Uterus (tissue), 4 donors: ENCODE results near the gene MARK2. TPM values are rescaled to one million over a fixed set of nuclear protein-coding genes. Genes with fewer than 3 reads are reported as not detected.

Experiments
- DNase-seq, 2 donors: peaks; one replicate each; pipeline ENCODE4 v3.0.0-alpha.2; 2019 to 2020
- H3K27ac ChIP-seq, 2 donors: fragments of 200-600 bp; sonication (generic); 1 replicate in 1 of 2; 2 replicates in 1 of 2; pipeline ENCODE4 v1.5.1; 2016 to 2018
- H3K27me3 ChIP-seq, 2 donors: fragments of 200-600 bp; sonication (generic); one replicate each; pipeline ENCODE4 v1.5.1; 2018 to 2019; ENCODE audit warnings: control low read depth in 1 of 2
- H3K36me3 ChIP-seq, 2 donors: fragments of 200-600 bp; sonication (generic); one replicate each; pipeline ENCODE4 v1.5.1; 2019; ENCODE audit warnings: control low read depth in 1 of 2
- H3K4me1 ChIP-seq, 2 donors: fragments of 200-600 bp; sonication (generic); one replicate each; pipeline ENCODE4 v1.5.1; 2018 to 2019; ENCODE audit warnings: control low read depth in 1 of 2
- H3K4me3 ChIP-seq, 2 donors: fragments of 200-600 bp; sonication (generic); 1 replicate in 1 of 2; 2 replicates in 1 of 2; pipeline ENCODE4 v1.5.1; 2018 to 2019; ENCODE audit warnings: mild to moderate bottlenecking in 1 of 2
- H3K9me3 ChIP-seq, 2 donors: fragments of 200-600 bp; sonication (generic); one replicate each; pipeline ENCODE4 v1.5.1; 2019; ENCODE audit warnings: control low read depth in 1 of 2
- CTCF ChIP-seq, 4 experiments: fragments of 200-600 bp in 2 of 4; fragments of 450-650 bp in 2 of 4; sonication (generic) in 2 of 4; IDR thresholded peaks; one replicate each; pipeline ENCODE4 v1.5.1; 2016 to 2019; ENCODE audit warnings: antibody characterized with exemption in 4 of 4, mild to moderate bottlenecking in 2 of 4, moderate library complexity in 1 of 4
- POLR2A ChIP-seq, 2 donors: fragments of 450-650 bp; IDR thresholded peaks; one replicate each; pipeline ENCODE4 v1.6.1; 2016; ENCODE audit warnings: antibody characterized with exemption in 2 of 2, mild to moderate bottlenecking in 1 of 2, moderate library complexity in 1 of 2
- intact Hi-C: fragments of 100-400 bp; cut with DNase I; formaldehyde crosslinking; loops from one replicate; pipeline ENCODE4 v1.15.1; 2023; ENCODE audit warnings: low total_unique reads
- total RNA-seq, 4 donors: library from RNA; depleted of rRNA in 3 of 4; stranded (reverse); fragments of >200 nt in 3 of 4; gene quantifications; one replicate each; pipeline versions ENCODE4 v1.1.0 to v1.2.4, GENCODE V29; 2014 to 2023
- donor health status: DM: yes; HTN: yes; CAD: no.

The MARK2 gene
- total RNA-seq, 4 donors from 2014 or later: 6.9 to 36.5 (median 17.7) TPM

- DNase-seq: no peak
- Histone ChIP-seq H3K4me3 (no peak overlapping the region), H3K9me3 (no peaks in the 10 kb centered on the region), H3K4me1 (peaks cover 8 to 13% of the 10 kb centered on the region in 2 donors), H3K36me3 (no peaks in the 10 kb centered on the region), H3K27me3 (no peaks in the 10 kb centered on the region), H3K27ac (no peak overlapping the region)
- intact Hi-C loops: no loop called here
- no peak for TF ChIP-seq POLR2A (IDR thresholded peaks at IDR 0.05)
- TF ChIP-seq CTCF (IDR thresholded peaks at IDR 0.05): no peak
Observed at GRCh38 chr11:63890368-63890767, 51.5 kb downstream of the MARK2 start.

GRCh38 chr11:63892228-63892627, 53.3 kb downstream of the MARK2 start:
- TF ChIP-seq POLR2A (IDR thresholded peaks at IDR 0.05) (no peak), CTCF (IDR thresholded peaks at IDR 0.05) (no peak)
- no peak for DNase-seq
- Histone ChIP-seq H3K36me3 (no peaks in the 10 kb centered on the region), H3K9me3 (no peaks in the 10 kb centered on the region), H3K27me3 (no peaks in the 10 kb centered on the region), H3K27ac (no peak overlapping the region), H3K4me1 (peaks cover 7 to 13% of the 10 kb centered on the region in 2 donors), H3K4me3 (no peak overlapping the region)
- intact Hi-C loops: no loop called here

GRCh38 chr11:63893355-63893754, 54.4 kb downstream of the MARK2 start:
- Histone ChIP-seq H3K4me1 (peaks cover 0 to 10% of the 10 kb centered on the region in 2 donors), H3K27me3 (no peaks in the 10 kb centered on the region), H3K4me3 (no peak overlapping the region), H3K36me3 (no peaks in the 10 kb centered on the region), H3K27ac (no peak overlapping the region), H3K9me3 (no peaks in the 10 kb centered on the region)
- DNase-seq: no peak
- TF ChIP-seq CTCF (IDR thresholded peaks at IDR 0.05) (no peak), POLR2A (IDR thresholded peaks at IDR 0.05) (no peak)
- intact Hi-C loops: no loop called here

- Histone ChIP-seq H3K27ac (no peak overlapping the region), H3K27me3 (no peaks in the 10 kb centered on the region), H3K9me3 (no peaks in the 10 kb centered on the region), H3K36me3 (no peaks in the 10 kb centered on the region), H3K4me3 (no peak overlapping the region), H3K4me1 (no peaks in the 10 kb centered on the region)
- DNase-seq: no peak
- intact Hi-C loops: no loop called here
- TF ChIP-seq CTCF (IDR thresholded peaks at IDR 0.05): no peak
- TF ChIP-seq POLR2A (IDR thresholded peaks at IDR 0.05): no peak
Observed at GRCh38 chr11:63896071-63896470, 57.2 kb downstream of the MARK2 start.

GRCh38 chr11:63897459-63898146, 58.7 kb downstream of the MARK2 start:
- TF ChIP-seq POLR2A (IDR thresholded peaks at IDR 0.05) (no peak), CTCF (IDR thresholded peaks at IDR 0.05) (no peak)

More at GRCh38 chr11:63897459-63898146, 58.7 kb downstream of the MARK2 start:
- Histone ChIP-seq H3K27me3 (no peaks in the 10 kb centered on the region), H3K36me3 (no peaks in the 10 kb centered on the region), H3K27ac (no peak overlapping the region), H3K9me3 (no peaks in the 10 kb centered on the region), H3K4me1 (no peaks in the 10 kb centered on the region), H3K4me3 (no peak overlapping the region)
- intact Hi-C loops: no loop called here
- DNase-seq: no peak
